Body of pancreas (tissue), 4 donors: Measurements from ENCODE around the gene CHRNA1.

Source experiments
- POLR2A ChIP-seq, 3 donors: fragments of 450-650 bp; IDR thresholded peaks; one replicate each; pipeline ENCODE4 v1.6.1; 2016; ENCODE audit warnings: antibody characterized with exemption in 3 of 3, mild to moderate bottlenecking in 2 of 3
- TF ChIP-seq, protein P1 (sequence below), 7 experiments: fragments of 450-650 bp in 4 of 7; fragments of 200-600 bp in 3 of 7; sonication (generic) in 3 of 7; IDR thresholded peaks; one replicate each; pipeline ENCODE4 v1.5.1; 2016 to 2019; ENCODE audit warnings: antibody characterized with exemption in 7 of 7

DNA sequence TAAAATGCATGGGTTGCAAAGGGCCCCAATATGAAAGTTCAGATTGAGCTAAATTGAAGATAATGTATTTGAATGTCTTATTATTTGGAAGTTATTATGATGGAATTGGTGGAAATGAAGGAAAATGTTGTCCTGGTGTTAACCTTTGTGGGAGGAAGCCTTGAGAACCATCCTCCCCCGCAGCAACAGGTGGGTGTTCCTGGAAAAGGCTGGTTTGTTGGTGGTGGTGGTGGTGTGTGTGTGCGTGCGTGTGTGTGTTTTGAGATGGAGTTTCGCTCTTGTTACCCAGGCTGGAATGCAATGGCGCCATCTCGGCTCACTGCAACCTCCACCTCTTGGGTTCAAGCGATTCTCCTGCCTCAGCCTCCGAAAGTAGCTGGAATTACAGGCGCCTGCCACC lies 36.2 kb downstream of the CHRNA1 start:
- TF ChIP-seq, protein P1, sequence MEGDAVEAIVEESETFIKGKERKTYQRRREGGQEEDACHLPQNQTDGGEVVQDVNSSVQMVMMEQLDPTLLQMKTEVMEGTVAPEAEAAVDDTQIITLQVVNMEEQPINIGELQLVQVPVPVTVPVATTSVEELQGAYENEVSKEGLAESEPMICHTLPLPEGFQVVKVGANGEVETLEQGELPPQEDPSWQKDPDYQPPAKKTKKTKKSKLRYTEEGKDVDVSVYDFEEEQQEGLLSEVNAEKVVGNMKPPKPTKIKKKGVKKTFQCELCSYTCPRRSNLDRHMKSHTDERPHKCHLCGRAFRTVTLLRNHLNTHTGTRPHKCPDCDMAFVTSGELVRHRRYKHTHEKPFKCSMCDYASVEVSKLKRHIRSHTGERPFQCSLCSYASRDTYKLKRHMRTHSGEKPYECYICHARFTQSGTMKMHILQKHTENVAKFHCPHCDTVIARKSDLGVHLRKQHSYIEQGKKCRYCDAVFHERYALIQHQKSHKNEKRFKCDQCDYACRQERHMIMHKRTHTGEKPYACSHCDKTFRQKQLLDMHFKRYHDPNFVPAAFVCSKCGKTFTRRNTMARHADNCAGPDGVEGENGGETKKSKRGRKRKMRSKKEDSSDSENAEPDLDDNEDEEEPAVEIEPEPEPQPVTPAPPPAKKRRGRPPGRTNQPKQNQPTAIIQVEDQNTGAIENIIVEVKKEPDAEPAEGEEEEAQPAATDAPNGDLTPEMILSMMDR (IDR thresholded peaks at IDR 0.05), result no peak
- no peak for TF ChIP-seq POLR2A (IDR thresholded peaks at IDR 0.05)
